Measurements from ENCODE around the gene JAK1.

GRCh38 chr1:64896551-64896950 is 69.8 kb downstream of the JAK1 start:
- TF ChIP-seq, protein P1, sequence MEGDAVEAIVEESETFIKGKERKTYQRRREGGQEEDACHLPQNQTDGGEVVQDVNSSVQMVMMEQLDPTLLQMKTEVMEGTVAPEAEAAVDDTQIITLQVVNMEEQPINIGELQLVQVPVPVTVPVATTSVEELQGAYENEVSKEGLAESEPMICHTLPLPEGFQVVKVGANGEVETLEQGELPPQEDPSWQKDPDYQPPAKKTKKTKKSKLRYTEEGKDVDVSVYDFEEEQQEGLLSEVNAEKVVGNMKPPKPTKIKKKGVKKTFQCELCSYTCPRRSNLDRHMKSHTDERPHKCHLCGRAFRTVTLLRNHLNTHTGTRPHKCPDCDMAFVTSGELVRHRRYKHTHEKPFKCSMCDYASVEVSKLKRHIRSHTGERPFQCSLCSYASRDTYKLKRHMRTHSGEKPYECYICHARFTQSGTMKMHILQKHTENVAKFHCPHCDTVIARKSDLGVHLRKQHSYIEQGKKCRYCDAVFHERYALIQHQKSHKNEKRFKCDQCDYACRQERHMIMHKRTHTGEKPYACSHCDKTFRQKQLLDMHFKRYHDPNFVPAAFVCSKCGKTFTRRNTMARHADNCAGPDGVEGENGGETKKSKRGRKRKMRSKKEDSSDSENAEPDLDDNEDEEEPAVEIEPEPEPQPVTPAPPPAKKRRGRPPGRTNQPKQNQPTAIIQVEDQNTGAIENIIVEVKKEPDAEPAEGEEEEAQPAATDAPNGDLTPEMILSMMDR (IDR thresholded peaks at IDR 0.05) = no peak
- no peak for TF ChIP-seq POLR2A (IDR thresholded peaks at IDR 0.05)
